Neural progenitor cell (in vitro differentiated cells): ENCODE results near the gene CD8B.
A peak's percentile ranks its signal among the peaks of the same experiment; 100 is the strongest.
"Not testable (repeated sequence)": the region's sequence is repeated elsewhere in the genome, so short reads cannot be mapped to it uniquely, and the experiment has no call there.

Source experiments
- CTCF ChIP-seq: fragments of 200-600 bp; sonication (generic); IDR thresholded peaks from 2 replicates; pipeline ENCODE4 v1.5.1; 2017; ENCODE audit warnings: antibody characterized with exemption, mild to moderate bottlenecking
- EZH2 ChIP-seq: fragments of 200-600 bp; sonication (generic); IDR thresholded peaks from 2 replicates; pipeline ENCODE4 v1.6.1; 2017; ENCODE audit warnings: antibody characterized with exemption, mild to moderate bottlenecking, moderate library complexity
- EZH2phosphoT487 ChIP-seq: fragments of 200-600 bp; sonication (generic); IDR thresholded peaks from 2 replicates; pipeline ENCODE4 v1.6.1; 2017; ENCODE audit warnings: antibody characterized with exemption

DNA sequence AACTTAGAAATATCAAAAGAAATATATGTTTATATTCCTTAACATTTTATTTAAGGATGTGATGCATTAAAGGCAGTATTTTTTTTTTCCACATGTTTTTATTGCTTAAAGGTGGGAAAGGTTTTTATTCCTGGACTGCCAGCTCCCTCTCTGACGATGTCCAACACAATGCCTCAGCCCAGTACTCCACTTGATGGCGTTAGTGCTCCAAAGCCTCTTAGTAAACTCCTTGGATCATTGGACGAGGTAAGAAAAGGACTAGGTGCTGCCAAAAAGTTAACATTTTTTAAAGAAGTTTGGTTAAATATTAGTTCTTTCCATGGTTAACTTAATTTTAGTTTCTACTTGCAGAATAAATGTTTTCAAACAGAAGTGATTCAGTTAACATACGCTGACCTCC, 39.0 kb upstream of the CD8B start:
- TF ChIP-seq CTCF = peak; percentile 41
- not testable (repeated sequence) for TF ChIP-seq EZH2phosphoT487, EZH2
